GM12878 (cell line): ENCODE measurements around the gene NIPAL4. TPM values are rescaled to one million over a fixed set of nuclear protein-coding genes. Genes with fewer than 3 reads are reported as not detected.

Experiments
- ATAC-seq: fragments of 200-7000 bp; cut with Tn5 transposase; 3 replicates; pipeline ENCODE4 v1.9.1; 2020; ENCODE audit warnings: mild to moderate bottlenecking, moderate library complexity
- BruUV-seq: library from RNA; stranded (reverse); fragments of 400-500 nt; replicated peaks from 2 replicates; lab custom pipeline; 2021; lab: Mats Ljungman, UMichigan
- CTCF ChIA-PET: fragments of 300-600 bp; sonication (Branson Sonifier 250); formaldehyde crosslinking; extraction: SDS; loops from one replicate; lab custom pipeline; 2021; ENCODE audit warnings: inconsistent platforms; lab: Yijun Ruan, JAX
- POLR2A ChIA-PET: fragments of 350-600 bp; formaldehyde crosslinking; extraction: SDS; loops from one replicate; lab custom pipeline; 2021; ENCODE audit warnings: inconsistent platforms; lab: Charles Lee
- RAD21 ChIA-PET: fragments of 300-600 bp; sonication (Branson Sonifier 250); formaldehyde crosslinking; loops from one replicate; lab custom pipeline; 2023; ENCODE audit warnings: antibody characterized with exemption; ENCODE audit not compliant: unreplicated experiment; lab: Charles Lee
- SMC1A ChIA-PET: fragments of 300-600 bp; sonication (Branson Sonifier 250); formaldehyde crosslinking; loops from one replicate; lab custom pipeline; 2023; ENCODE audit not compliant: unreplicated experiment, uncharacterized antibody; lab: Charles Lee
- DNase-seq: peaks from one replicate; pipeline ENCODE4 v3.0.0-alpha.2; 2011; ENCODE audit warnings: low read depth, low spot score
- FAIRE-seq: peaks from 3 replicates; lab custom pipeline; 2011; peaks lifted over from hg19 to GRCh38; lab: Jason Lieb, UNC
- H2AFZ ChIP-seq: 2 replicates; pipeline ENCODE4 v1.6.0; 2011; ENCODE audit warnings: low read depth, low read length, control low read depth; ENCODE audit not compliant: control insufficient read depth
- H3K27ac ChIP-seq: 2 replicates; pipeline ENCODE4 v1.5.1; 2011; ENCODE audit warnings: control low read depth; ENCODE audit not compliant: control insufficient read depth, insufficient read depth
- H3K27me3 ChIP-seq, 2 experiments: replicated peaks in 1 of 2; 2 replicates each; pipeline versions ENCODE4 v1.6.0 to v1.6.1; 2011; ENCODE audit warnings: low read length in 1 of 2; ENCODE audit not compliant: control insufficient read depth in 2 of 2, insufficient read depth in 2 of 2
- H3K36me3 ChIP-seq, 2 experiments: 2 replicates each; pipeline ENCODE4 v1.5.1; 2011; ENCODE audit warnings: low read length in 1 of 2; ENCODE audit not compliant: control insufficient read depth in 2 of 2, insufficient read depth in 2 of 2
- H3K4me1 ChIP-seq: 2 replicates; pipeline ENCODE4 v1.6.1; 2011; ENCODE audit warnings: mild to moderate bottlenecking, low read length, moderate library complexity, mixed read lengths; ENCODE audit not compliant: control insufficient read depth, insufficient read depth
- H3K4me2 ChIP-seq: 2 replicates; pipeline ENCODE4 v1.6.0; 2011; ENCODE audit warnings: control low read depth; ENCODE audit not compliant: control insufficient read depth, insufficient read depth
- H3K4me3 ChIP-seq: fragments of 200-600 bp; sonication (generic); 2 replicates; pipeline ENCODE4 v1.5.1; 2016
- H3K79me2 ChIP-seq: 2 replicates; pipeline ENCODE4 v1.6.0; 2011; ENCODE audit warnings: low read length; ENCODE audit not compliant: control insufficient read depth, insufficient read depth
- H3K9ac ChIP-seq: 2 replicates; pipeline ENCODE4 v1.8.0; 2011; ENCODE audit warnings: low read length, control low read depth, mixed read lengths; ENCODE audit not compliant: control insufficient read depth, insufficient read depth
- H3K9me3 ChIP-seq: replicated peaks from 3 replicates; pipeline ENCODE4 v1.5.1; 2011; ENCODE audit warnings: mild to moderate bottlenecking, low read length; ENCODE audit not compliant: control insufficient read depth, insufficient read depth
- H4K20me1 ChIP-seq: 2 replicates; pipeline ENCODE4 v1.6.0; 2011; ENCODE audit not compliant: control insufficient read depth, insufficient read depth
- ATF7 ChIP-seq: fragments of 450-650 bp; IDR thresholded peaks from 2 replicates; pipeline ENCODE4 v1.6.1; 2016; ENCODE audit warnings: low read depth, mild to moderate bottlenecking
- FOS ChIP-seq: IDR thresholded peaks from 3 replicates; pipeline ENCODE4 v1.6.1; 2011; ENCODE audit warnings: borderline replicate concordance; ENCODE audit not compliant: insufficient read length; ENCODE audit errors: extremely low read depth
- GABPA ChIP-seq: IDR thresholded peaks from 2 replicates; pipeline ENCODE4 v1.6.1; 2014; ENCODE audit warnings: antibody characterized with exemption, low read depth, mild to moderate bottlenecking, inconsistent platforms
- NR2C1 ChIP-seq: fragments of 450-650 bp; IDR thresholded peaks from 2 replicates; pipeline ENCODE4 v1.6.1; 2017; ENCODE audit warnings: antibody characterized with exemption, mild to moderate bottlenecking, moderate library complexity
- POLR2AphosphoS2 ChIP-seq: IDR thresholded peaks from 2 replicates; pipeline ENCODE4 v1.6.1; 2011; ENCODE audit warnings: low read depth, mild to moderate bottlenecking, low read length, improper control_type of control experiment, moderate library complexity
- SMAD5 ChIP-seq: IDR thresholded peaks from 2 replicates; pipeline ENCODE4 v1.6.1; 2016; ENCODE audit warnings: antibody characterized with exemption, low read depth
- WRNIP1 ChIP-seq: IDR thresholded peaks from 2 replicates; pipeline ENCODE4 v1.6.1; 2011; ENCODE audit warnings: low read depth, low read length, improper control_type of control experiment, borderline replicate concordance
- ZNF24 ChIP-seq: fragments of 450-650 bp; IDR thresholded peaks from 2 replicates; pipeline ENCODE4 v1.6.1; 2017; ENCODE audit warnings: antibody characterized with exemption, mild to moderate bottlenecking
- WGBS: methylation state at CpG from one replicate; pipeline ENCODE4 v1.1.6; 2016; ENCODE audit warnings: low lambda C conversion rate; ENCODE audit not compliant: insufficient replicate concordance, insufficient coverage; ENCODE audit errors: missing lambda C conversion rate; 5-methylcytosine and 5-hydroxymethylcytosine counted together
- in situ Hi-C: fragments of 300-500 bp; cut with MboI; formaldehyde crosslinking; loops from 9 replicates; pipeline ENCODE4 v1.14.3; 2018; ENCODE audit warnings: mixed read lengths
- intact Hi-C: fragments of 100-400 bp; cut with micrococcal nuclease; formaldehyde crosslinking; loops from one replicate; pipeline ENCODE4 v1.14.2; 2022; ENCODE audit not compliant: unreplicated experiment
- polyA plus RNA-seq, 11 experiments: library from polyadenylated mRNA; depleted of rRNA in 4 of 11; unstranded in 6 of 11; stranded (reverse) in 5 of 11; fragments of >200 nt; fragmentation: Nextera tagmentation in 4 of 11; fragmentation: Illumina TruSeq in 1 of 11; extraction: Ambion mirVana in 4 of 11; extraction: Trizol in 1 of 11; gene quantifications; 1 replicate in 1 of 11; 2 replicates in 10 of 11; pipeline versions ENCODE4 v1.2.1 to v1.2.3, GENCODE V29; 2011 to 2016; ENCODE audit warnings: inconsistent platforms in 2 of 11, missing spikeins in 2 of 11, low read depth in 1 of 11
- total RNA-seq, 4 experiments: library from RNA; depleted of rRNA in 3 of 4; stranded (reverse); fragments of >200 nt in 3 of 4; fragmentation: Illumina TruSeq in 1 of 4; extraction: Trizol in 1 of 4; gene quantifications; 2 replicates each; pipeline versions ENCODE4 v1.2.1 to v1.2.3, GENCODE V29; 2013 to 2021
- TF ChIP-seq, protein P1 (sequence below): fragments of 450-650 bp; conservative IDR thresholded peaks from 2 replicates; pipeline ENCODE4 v1.6.1; 2017; ENCODE audit warnings: mild to moderate bottlenecking, moderate library complexity
- TF ChIP-seq, protein P2 (sequence below): IDR thresholded peaks from 2 replicates; pipeline ENCODE4 v1.6.1; 2011; ENCODE audit warnings: low read depth, low read length, improper control_type of control experiment, borderline replicate concordance

The NIPAL4 gene
- total and polyA plus RNA-seq, 10 of the 15 experiments (the other 5 are each of a cell fraction or from before 2014, with no cell fraction given), result 0.11 to 15.5 (median 5.9) TPM

GRCh38 chr5:157494178-157494832, 34.3 kb downstream of the NIPAL4 start:
- CTCF ChIA-PET, result no interaction called here
- 31% methylated on average over 5 of the region's 5 CpGs for WGBS
- no peaks in the 10 kb centered on the region for H3K9me3 ChIP-seq
- H3K4me1 ChIP-seq, result peaks cover 2% of the 10 kb centered on the region
- no peak overlapping the region for H3K27ac ChIP-seq
- BruUV-seq, result no TSS peak
- no peak overlapping the region for H3K4me2 ChIP-seq
- ATAC-seq (peak; percentile 39), FAIRE-seq (no peak), DNase-seq (no peak)
- peaks cover 7 to 26% of the 10 kb centered on the region in 2 experiments; a peak in 3 of 4 replicates for H3K36me3 ChIP-seq
- H3K79me2 ChIP-seq, result no peaks in the 10 kb centered on the region
- TF ChIP-seq FOS (no peak), POLR2AphosphoS2 (no peak), ZNF24 (peak; percentile 90)
- SMC1A ChIA-PET, result interaction anchor here (1.4 kb wide), 1 partner anchor 30 kb away, joined by 3 read pairs; no protein-coding TSS in a partner anchor
- POLR2A ChIA-PET, result interaction anchor here (0.6 kb wide), 1 partner anchor 665 kb away, joined by 4 read pairs; no protein-coding TSS in a partner anchor
- no peaks in the 10 kb centered on the region for H3K27me3 ChIP-seq
- in situ Hi-C loops (no loop called here), intact Hi-C loops (no loop called here)
- no peak overlapping the region for H2AFZ ChIP-seq
- H3K9ac ChIP-seq, result no peak overlapping the region
- no peaks in the 10 kb centered on the region for H4K20me1 ChIP-seq
- no peak overlapping the region for H3K4me3 ChIP-seq
- RAD21 ChIA-PET, result no interaction called here

- WGBS, result 89% methylated on average over 8 of the region's 8 CpGs
- H2AFZ ChIP-seq, result no peak overlapping the region
- H3K4me2 ChIP-seq, result no peak overlapping the region
- no peaks in the 10 kb centered on the region for H3K9me3 ChIP-seq
- in situ Hi-C loops, result no loop called here
- BruUV-seq, result no TSS peak
- no peak for DNase-seq
- TF ChIP-seq NR2C1 (no peak), WRNIP1 (no peak), GABPA (no peak), ATF7 (no peak), SMAD5 (no peak)
- TF ChIP-seq, protein P1, sequence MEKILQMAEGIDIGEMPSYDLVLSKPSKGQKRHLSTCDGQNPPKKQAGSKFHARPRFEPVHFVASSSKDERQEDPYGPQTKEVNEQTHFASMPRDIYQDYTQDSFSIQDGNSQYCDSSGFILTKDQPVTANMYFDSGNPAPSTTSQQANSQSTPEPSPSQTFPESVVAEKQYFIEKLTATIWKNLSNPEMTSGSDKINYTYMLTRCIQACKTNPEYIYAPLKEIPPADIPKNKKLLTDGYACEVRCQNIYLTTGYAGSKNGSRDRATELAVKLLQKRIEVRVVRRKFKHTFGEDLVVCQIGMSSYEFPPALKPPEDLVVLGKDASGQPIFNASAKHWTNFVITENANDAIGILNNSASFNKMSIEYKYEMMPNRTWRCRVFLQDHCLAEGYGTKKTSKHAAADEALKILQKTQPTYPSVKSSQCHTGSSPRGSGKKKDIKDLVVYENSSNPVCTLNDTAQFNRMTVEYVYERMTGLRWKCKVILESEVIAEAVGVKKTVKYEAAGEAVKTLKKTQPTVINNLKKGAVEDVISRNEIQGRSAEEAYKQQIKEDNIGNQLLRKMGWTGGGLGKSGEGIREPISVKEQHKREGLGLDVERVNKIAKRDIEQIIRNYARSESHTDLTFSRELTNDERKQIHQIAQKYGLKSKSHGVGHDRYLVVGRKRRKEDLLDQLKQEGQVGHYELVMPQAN, result no peak
- TF ChIP-seq, protein P2, sequence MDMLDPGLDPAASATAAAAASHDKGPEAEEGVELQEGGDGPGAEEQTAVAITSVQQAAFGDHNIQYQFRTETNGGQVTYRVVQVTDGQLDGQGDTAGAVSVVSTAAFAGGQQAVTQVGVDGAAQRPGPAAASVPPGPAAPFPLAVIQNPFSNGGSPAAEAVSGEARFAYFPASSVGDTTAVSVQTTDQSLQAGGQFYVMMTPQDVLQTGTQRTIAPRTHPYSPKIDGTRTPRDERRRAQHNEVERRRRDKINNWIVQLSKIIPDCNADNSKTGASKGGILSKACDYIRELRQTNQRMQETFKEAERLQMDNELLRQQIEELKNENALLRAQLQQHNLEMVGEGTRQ, result no peak
- TF ChIP-seq, all 136 proteins: peak for 0
- POLR2A ChIA-PET, result no interaction called here
- FAIRE-seq (no peak), ATAC-seq (no peak)
- H3K79me2 ChIP-seq, result no peaks in the 10 kb centered on the region
- no peak overlapping the region for H3K4me3 ChIP-seq
- intact Hi-C loops, result no loop called here
- H3K27me3 ChIP-seq, result no peaks in the 10 kb centered on the region
- H3K4me1 ChIP-seq, result peaks cover 27% of the 10 kb centered on the region
- SMC1A ChIA-PET, result interaction anchor here (0.6 kb wide), 1 partner anchor 1436 kb away, joined by 3 read pairs; no protein-coding TSS in a partner anchor
- no peaks in the 10 kb centered on the region for H4K20me1 ChIP-seq
- H3K9ac ChIP-seq, result no peak overlapping the region
- CTCF ChIA-PET, result interaction anchor here (0.9 to 1.7 kb wide), 2 partner anchors 25 to 28 kb away, joined by 3 to 4 read pairs; no protein-coding TSS in a partner anchor
- H3K27ac ChIP-seq, result no peak overlapping the region
- RAD21 ChIA-PET, result no interaction called here
- H3K36me3 ChIP-seq, result peaks cover 15 to 16% of the 10 kb centered on the region in 2 experiments; a peak in 3 of 4 replicates
Observed at GRCh38 chr5:157496864-157497263, 36.9 kb downstream of the NIPAL4 start.
